Activated gamma-delta T cell treated with Interleukin-2 at 50 U/mL for 16 hours (primary cell): Measurements from ENCODE around the gene TIPARP.

Experiments
- DNase-seq: peaks from one replicate; pipeline ENCODE4 v3.0.0-alpha.2; 2020

TIPARP gene

GRCh38 chr3:156743859-156744258 is 69.5 kb downstream of the TIPARP start:
- DNase-seq = no peak

DNA sequence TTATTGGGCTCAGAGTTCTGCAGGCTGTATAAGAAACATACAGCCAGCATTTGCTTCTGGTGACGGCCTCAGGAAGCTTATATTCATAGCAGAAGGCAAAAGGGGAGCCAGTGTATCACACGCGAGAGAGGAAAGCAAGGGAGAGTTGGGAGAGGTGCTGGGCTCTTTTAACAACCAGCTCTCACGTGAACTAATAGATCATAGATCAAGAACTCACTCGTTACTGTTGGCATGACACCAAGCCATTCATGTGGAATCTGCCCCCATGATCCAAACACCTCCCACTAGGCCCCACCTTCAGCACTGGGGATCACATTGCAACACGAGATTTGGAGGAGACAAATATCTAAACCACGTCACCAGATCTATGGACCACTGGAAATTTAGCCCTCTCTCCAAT is 70.2 kb downstream of the TIPARP start:
- no peak for DNase-seq

- DNase-seq = no peak
These were observed 71.4 kb downstream of the TIPARP start for GRCh38 chr3:156745766-156746165.

GRCh38 chr3:156747046-156747445 is 72.7 kb downstream of the TIPARP start:
- DNase-seq = no peak

GRCh38 chr3:156749244-156749643 is 74.9 kb downstream of the TIPARP start:
- no peak for DNase-seq

GRCh38 chr3:156750191-156750873 is 75.9 kb downstream of the TIPARP start:
- DNase-seq = no peak

DNA sequence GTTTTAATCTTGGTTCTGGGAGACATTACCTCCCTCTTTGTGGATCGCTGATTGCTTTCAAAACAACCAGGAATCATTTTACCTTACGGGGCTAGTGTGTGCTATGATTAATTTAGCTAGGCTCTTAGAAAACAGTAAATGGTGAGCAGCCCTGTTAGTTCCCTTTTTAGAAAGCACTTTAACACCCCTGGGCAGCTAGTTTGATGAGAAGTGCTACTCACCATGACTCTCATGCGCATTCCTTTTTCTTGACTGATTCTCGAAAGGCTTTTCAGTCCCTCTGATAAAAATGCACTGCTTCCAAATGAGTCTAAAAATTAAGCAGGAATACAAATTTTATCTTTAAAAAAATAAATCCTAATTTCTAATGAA is 76.5 kb downstream of the TIPARP start:
- no peak for DNase-seq

GRCh38 chr3:156751461-156752025 is 77.2 kb downstream of the TIPARP start:
- DNase-seq = no peak
